GM12878 (cell line): ENCODE results near the gene ZNF146. TPM values are rescaled to one million over a fixed set of nuclear protein-coding genes. Genes with fewer than 3 reads are reported as not detected.

Experiments used
- ATAC-seq: fragments of 200-7000 bp; cut with Tn5 transposase; 3 replicates; pipeline ENCODE4 v1.9.1; 2020; ENCODE audit warnings: mild to moderate bottlenecking, moderate library complexity
- BruUV-seq: library from RNA; stranded (reverse); fragments of 400-500 nt; replicated peaks from 2 replicates; lab custom pipeline; 2021; lab: Mats Ljungman, UMichigan
- CTCF ChIA-PET: fragments of 300-600 bp; sonication (Branson Sonifier 250); formaldehyde crosslinking; extraction: SDS; loops from one replicate; lab custom pipeline; 2021; ENCODE audit warnings: inconsistent platforms; lab: Yijun Ruan, JAX
- POLR2A ChIA-PET: fragments of 350-600 bp; formaldehyde crosslinking; extraction: SDS; loops from one replicate; lab custom pipeline; 2021; ENCODE audit warnings: inconsistent platforms; lab: Charles Lee
- RAD21 ChIA-PET: fragments of 300-600 bp; sonication (Branson Sonifier 250); formaldehyde crosslinking; loops from one replicate; lab custom pipeline; 2023; ENCODE audit warnings: antibody characterized with exemption; ENCODE audit not compliant: unreplicated experiment; lab: Charles Lee
- SMC1A ChIA-PET: fragments of 300-600 bp; sonication (Branson Sonifier 250); formaldehyde crosslinking; loops from one replicate; lab custom pipeline; 2023; ENCODE audit not compliant: unreplicated experiment, uncharacterized antibody; lab: Charles Lee
- DNase-seq: peaks from one replicate; pipeline ENCODE4 v3.0.0-alpha.2; 2011; ENCODE audit warnings: low read depth, low spot score
- FAIRE-seq: peaks from 3 replicates; lab custom pipeline; 2011; peaks lifted over from hg19 to GRCh38; lab: Jason Lieb, UNC
- H2AFZ ChIP-seq: 2 replicates; pipeline ENCODE4 v1.6.0; 2011; ENCODE audit warnings: low read depth, low read length, control low read depth; ENCODE audit not compliant: control insufficient read depth
- H3K27ac ChIP-seq: 2 replicates; pipeline ENCODE4 v1.5.1; 2011; ENCODE audit warnings: control low read depth; ENCODE audit not compliant: control insufficient read depth, insufficient read depth
- H3K27me3 ChIP-seq, 2 experiments: replicated peaks in 1 of 2; 2 replicates each; pipeline versions ENCODE4 v1.6.0 to v1.6.1; 2011; ENCODE audit warnings: low read length in 1 of 2; ENCODE audit not compliant: control insufficient read depth in 2 of 2, insufficient read depth in 2 of 2
- H3K36me3 ChIP-seq, 2 experiments: 2 replicates each; pipeline ENCODE4 v1.5.1; 2011; ENCODE audit warnings: low read length in 1 of 2; ENCODE audit not compliant: control insufficient read depth in 2 of 2, insufficient read depth in 2 of 2
- H3K4me1 ChIP-seq: 2 replicates; pipeline ENCODE4 v1.6.1; 2011; ENCODE audit warnings: mild to moderate bottlenecking, low read length, moderate library complexity, mixed read lengths; ENCODE audit not compliant: control insufficient read depth, insufficient read depth
- H3K4me2 ChIP-seq: 2 replicates; pipeline ENCODE4 v1.6.0; 2011; ENCODE audit warnings: control low read depth; ENCODE audit not compliant: control insufficient read depth, insufficient read depth
- H3K4me3 ChIP-seq: fragments of 200-600 bp; sonication (generic); 2 replicates; pipeline ENCODE4 v1.5.1; 2016
- H3K79me2 ChIP-seq: 2 replicates; pipeline ENCODE4 v1.6.0; 2011; ENCODE audit warnings: low read length; ENCODE audit not compliant: control insufficient read depth, insufficient read depth
- H3K9ac ChIP-seq: 2 replicates; pipeline ENCODE4 v1.8.0; 2011; ENCODE audit warnings: low read length, control low read depth, mixed read lengths; ENCODE audit not compliant: control insufficient read depth, insufficient read depth
- H3K9me3 ChIP-seq: replicated peaks from 3 replicates; pipeline ENCODE4 v1.5.1; 2011; ENCODE audit warnings: mild to moderate bottlenecking, low read length; ENCODE audit not compliant: control insufficient read depth, insufficient read depth
- H4K20me1 ChIP-seq: 2 replicates; pipeline ENCODE4 v1.6.0; 2011; ENCODE audit not compliant: control insufficient read depth, insufficient read depth
- DPF2 ChIP-seq: fragments of 450-650 bp; IDR thresholded peaks from 2 replicates; pipeline ENCODE4 v1.6.1; 2017; ENCODE audit warnings: mild to moderate bottlenecking
- FOXK2 ChIP-seq: fragments of 450-650 bp; IDR thresholded peaks from 2 replicates; pipeline ENCODE4 v1.6.1; 2017; ENCODE audit warnings: mild to moderate bottlenecking, moderate library complexity
- HCFC1 ChIP-seq: fragments of 150-350 bp; IDR thresholded peaks from 2 replicates; pipeline ENCODE4 v1.6.1; 2014; ENCODE audit warnings: low read length
- JUNB ChIP-seq: IDR thresholded peaks from 2 replicates; pipeline ENCODE4 v1.6.1; 2016; ENCODE audit warnings: antibody characterized with exemption, mild to moderate bottlenecking
- NBN ChIP-seq: fragments of 450-650 bp; IDR thresholded peaks from 2 replicates; pipeline ENCODE4 v1.6.1; 2016
- NR2C1 ChIP-seq: fragments of 450-650 bp; IDR thresholded peaks from 2 replicates; pipeline ENCODE4 v1.6.1; 2017; ENCODE audit warnings: antibody characterized with exemption, mild to moderate bottlenecking, moderate library complexity
- SMC3 ChIP-seq: IDR thresholded peaks from 2 replicates; pipeline ENCODE4 v1.6.1; 2011; ENCODE audit warnings: low read length, improper control_type of control experiment, borderline replicate concordance
- SPI1 ChIP-seq: IDR thresholded peaks from 2 replicates; pipeline ENCODE4 v1.6.1; 2011; ENCODE audit warnings: low read depth, mild to moderate bottlenecking, low read length, moderate library complexity, borderline replicate concordance; ENCODE audit not compliant: insufficient read depth
- STAT3 ChIP-seq: IDR thresholded peaks from 2 replicates; pipeline ENCODE4 v1.6.1; 2011; ENCODE audit warnings: low read depth, low read length, improper control_type of control experiment
- TAF1 ChIP-seq: IDR thresholded peaks from 2 replicates; pipeline ENCODE4 v1.6.1; 2011; ENCODE audit warnings: mild to moderate bottlenecking, low read depth, low read length, borderline replicate concordance
- YY1 ChIP-seq: IDR thresholded peaks from 2 replicates; pipeline ENCODE4 v1.6.1; 2011; ENCODE audit warnings: low read depth, mild to moderate bottlenecking, low read length
- WGBS: methylation state at CpG from one replicate; pipeline ENCODE4 v1.1.6; 2016; ENCODE audit warnings: low lambda C conversion rate; ENCODE audit not compliant: insufficient replicate concordance, insufficient coverage; ENCODE audit errors: missing lambda C conversion rate; 5-methylcytosine and 5-hydroxymethylcytosine counted together
- in situ Hi-C: fragments of 300-500 bp; cut with MboI; formaldehyde crosslinking; loops from 9 replicates; pipeline ENCODE4 v1.14.3; 2018; ENCODE audit warnings: mixed read lengths
- intact Hi-C: fragments of 100-400 bp; cut with micrococcal nuclease; formaldehyde crosslinking; loops from one replicate; pipeline ENCODE4 v1.14.2; 2022; ENCODE audit not compliant: unreplicated experiment
- polyA plus RNA-seq, 11 experiments: library from polyadenylated mRNA; depleted of rRNA in 4 of 11; unstranded in 6 of 11; stranded (reverse) in 5 of 11; fragments of >200 nt; fragmentation: Nextera tagmentation in 4 of 11; fragmentation: Illumina TruSeq in 1 of 11; extraction: Ambion mirVana in 4 of 11; extraction: Trizol in 1 of 11; gene quantifications; 1 replicate in 1 of 11; 2 replicates in 10 of 11; pipeline versions ENCODE4 v1.2.1 to v1.2.3, GENCODE V29; 2011 to 2016; ENCODE audit warnings: inconsistent platforms in 2 of 11, missing spikeins in 2 of 11, low read depth in 1 of 11
- total RNA-seq, 4 experiments: library from RNA; depleted of rRNA in 3 of 4; stranded (reverse); fragments of >200 nt in 3 of 4; fragmentation: Illumina TruSeq in 1 of 4; extraction: Trizol in 1 of 4; gene quantifications; 2 replicates each; pipeline versions ENCODE4 v1.2.1 to v1.2.3, GENCODE V29; 2013 to 2021
- TF ChIP-seq, protein P1 (sequence below): fragments of 450-650 bp; IDR thresholded peaks from 2 replicates; pipeline ENCODE4 v1.6.1; 2017; ENCODE audit warnings: mild to moderate bottlenecking
- TF ChIP-seq, protein P2 (sequence below): IDR thresholded peaks from 2 replicates; pipeline ENCODE4 v1.6.1; 2012; ENCODE audit warnings: low read length, inconsistent platforms

ZNF146 gene
- total and polyA plus RNA-seq, 10 of the 15 experiments (the other 5 are each of a cell fraction or from before 2014, with no cell fraction given) = 20.0 to 115 (median 71.2) TPM

DNA sequence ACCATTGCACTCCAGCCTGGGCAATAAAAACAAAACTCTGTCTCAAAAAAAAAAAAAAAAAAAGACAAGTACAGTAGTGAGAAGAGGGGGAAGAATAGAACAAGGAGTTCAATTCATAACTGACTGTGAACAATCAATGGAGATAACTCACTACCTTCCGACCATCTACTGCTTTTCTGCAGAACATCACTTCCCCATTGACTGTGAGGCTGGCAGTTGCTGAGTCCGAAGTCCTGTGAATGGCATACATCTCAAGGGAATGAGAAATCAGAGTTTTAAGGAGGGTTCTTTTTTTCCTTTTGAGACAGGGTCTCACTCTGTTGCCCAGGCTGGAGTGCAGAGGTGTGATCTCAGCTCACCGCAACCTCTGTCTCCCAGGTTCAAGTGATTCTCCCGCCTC lies 11.6 kb upstream of the ZNF146 start:
- intact Hi-C loops = no loop called here
- WGBS = 38% methylated on average over 4 of the region's 4 CpGs
- ChIA-PET RAD21 (interaction anchor here (1.0 kb wide), 1 partner anchor 11 kb away, joined by 5 read pairs; the partner anchor contains the start of genes ZNF146 and ZNF565), POLR2A (interaction anchor here (0.7 kb wide), 1 partner anchor 489 kb away, joined by 3 read pairs; no protein-coding TSS in a partner anchor), CTCF (no interaction called here), SMC1A (interaction anchor here (0.7 to 1.1 kb wide), 2 partner anchors 12 to 32 kb away, joined by 3 to 4 read pairs; partner anchors contain the start of genes ZNF146 and ZNF565)
- TF ChIP-seq SMC3 (no peak), SPI1 (peak; percentile 29; the same call in 1 of the 2 replicates), STAT3 (no peak)
- no peaks in the 10 kb centered on the region for H3K79me2 ChIP-seq
- H3K9me3 ChIP-seq = no peaks in the 10 kb centered on the region
- ATAC-seq = peak; percentile 36
- DNase-seq = no peak
- no peak overlapping the region; the same call in 1 of the 2 replicates for H2AFZ ChIP-seq
- no peak overlapping the region; the same call in 1 of the 2 replicates for H3K4me3 ChIP-seq
- BruUV-seq = no TSS peak
- H3K4me1 ChIP-seq = peaks cover 17% of the 10 kb centered on the region
- H4K20me1 ChIP-seq = no peaks in the 10 kb centered on the region
- no peaks in the 10 kb centered on the region for H3K36me3 ChIP-seq
- H3K27me3 ChIP-seq = no peaks in the 10 kb centered on the region
- H3K27ac ChIP-seq = no peak overlapping the region
- FAIRE-seq = no peak
- no peak overlapping the region for H3K4me2 ChIP-seq
- no peak overlapping the region for H3K9ac ChIP-seq
- in situ Hi-C loops = no loop called here

DNA sequence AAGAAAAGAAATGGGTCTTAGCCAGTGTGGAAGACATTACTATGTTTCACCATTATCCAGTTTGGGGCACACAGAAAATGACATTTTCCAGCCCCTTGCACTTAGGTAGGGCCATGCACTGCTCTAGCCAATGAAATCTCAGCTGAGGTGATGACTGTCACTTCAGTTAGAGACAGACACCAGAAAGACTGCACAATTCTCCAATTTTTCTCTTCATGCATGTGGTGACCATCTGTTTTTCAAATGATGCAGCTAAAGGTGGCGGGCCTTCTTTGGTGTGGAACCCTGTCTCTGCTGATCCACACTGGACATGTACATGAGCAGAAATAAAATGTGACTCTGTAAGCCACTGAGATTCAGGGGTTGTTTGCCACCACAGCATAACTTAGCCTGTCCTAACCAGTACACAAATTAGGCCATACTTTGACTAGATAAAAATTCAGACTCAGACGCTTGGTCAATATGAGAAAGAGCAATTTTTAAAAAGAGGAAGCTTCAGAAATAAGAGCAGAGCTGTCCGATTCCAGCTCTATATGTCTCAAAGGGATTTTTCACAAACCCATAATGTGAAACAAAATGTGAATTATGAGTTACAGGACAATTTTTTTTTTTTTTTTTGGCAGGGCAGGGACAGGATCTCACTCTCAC lies 7.2 kb upstream of the ZNF146 start:
- RAD21 ChIA-PET = interaction anchor here (0.7 to 1.0 kb wide), 2 partner anchors 80 to 282 kb away, joined by 3 read pairs; partner anchors contain the start of gene ZNF566
- SMC1A ChIA-PET = interaction anchor here (0.8 to 1.4 kb wide), 5 partner anchors 11 to 333 kb away, joined by 3 to 7 read pairs (median 3); no protein-coding TSS in a partner anchor
- 4% methylated on average over 3 of the region's 3 CpGs for WGBS
- POLR2A ChIA-PET = interaction anchor here (0.6 to 1.2 kb wide), 2 partner anchors 24 to 79 kb away, joined by 3 read pairs; no protein-coding TSS in a partner anchor
- no peaks in the 10 kb centered on the region for H3K79me2 ChIP-seq
- CTCF ChIA-PET = interaction anchor here (0.8 to 1.4 kb wide), 2 partner anchors 27 to 80 kb away, joined by 3 to 5 read pairs; no protein-coding TSS in a partner anchor
- H3K4me3 ChIP-seq = no peak overlapping the region
- peak; percentile 93 for ATAC-seq
- intact Hi-C loops (no loop called here), in situ Hi-C loops (no loop called here)
- peak overlapping the region; percentile 16 for H3K27ac ChIP-seq
- FAIRE-seq = no peak
- peaks cover 17% of the 10 kb centered on the region for H3K4me1 ChIP-seq
- H2AFZ ChIP-seq = peak overlapping the region; percentile 5
- H3K4me2 ChIP-seq = peak overlapping the region; percentile 57
- no peaks in the 10 kb centered on the region for H3K36me3 ChIP-seq
- H4K20me1 ChIP-seq = no peaks in the 10 kb centered on the region
- no peaks in the 10 kb centered on the region for H3K9me3 ChIP-seq
- no peaks in the 10 kb centered on the region for H3K27me3 ChIP-seq
- 0 out of 2 replicates have a peak overlapping the region, but pooled peaks have one; percentile 13 for H3K9ac ChIP-seq
- no TSS peak for BruUV-seq
- peak; percentile 66 for DNase-seq
- TF ChIP-seq DPF2 (peak; percentile 49; the same call in 1 of the 2 replicates), NBN (0 out of 2 replicates have a peak, but pooled peaks have one; percentile 26), FOXK2 (no peak), JUNB (peak; percentile 79), YY1 (no peak), HCFC1 (no peak), TAF1 (no peak), NR2C1 (no peak)
- TF ChIP-seq, protein P1, sequence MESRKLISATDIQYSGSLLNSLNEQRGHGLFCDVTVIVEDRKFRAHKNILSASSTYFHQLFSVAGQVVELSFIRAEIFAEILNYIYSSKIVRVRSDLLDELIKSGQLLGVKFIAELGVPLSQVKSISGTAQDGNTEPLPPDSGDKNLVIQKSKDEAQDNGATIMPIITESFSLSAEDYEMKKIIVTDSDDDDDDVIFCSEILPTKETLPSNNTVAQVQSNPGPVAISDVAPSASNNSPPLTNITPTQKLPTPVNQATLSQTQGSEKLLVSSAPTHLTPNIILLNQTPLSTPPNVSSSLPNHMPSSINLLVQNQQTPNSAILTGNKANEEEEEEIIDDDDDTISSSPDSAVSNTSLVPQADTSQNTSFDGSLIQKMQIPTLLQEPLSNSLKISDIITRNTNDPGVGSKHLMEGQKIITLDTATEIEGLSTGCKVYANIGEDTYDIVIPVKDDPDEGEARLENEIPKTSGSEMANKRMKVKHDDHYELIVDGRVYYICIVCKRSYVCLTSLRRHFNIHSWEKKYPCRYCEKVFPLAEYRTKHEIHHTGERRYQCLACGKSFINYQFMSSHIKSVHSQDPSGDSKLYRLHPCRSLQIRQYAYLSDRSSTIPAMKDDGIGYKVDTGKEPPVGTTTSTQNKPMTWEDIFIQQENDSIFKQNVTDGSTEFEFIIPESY = no peak
- TF ChIP-seq, protein P2, sequence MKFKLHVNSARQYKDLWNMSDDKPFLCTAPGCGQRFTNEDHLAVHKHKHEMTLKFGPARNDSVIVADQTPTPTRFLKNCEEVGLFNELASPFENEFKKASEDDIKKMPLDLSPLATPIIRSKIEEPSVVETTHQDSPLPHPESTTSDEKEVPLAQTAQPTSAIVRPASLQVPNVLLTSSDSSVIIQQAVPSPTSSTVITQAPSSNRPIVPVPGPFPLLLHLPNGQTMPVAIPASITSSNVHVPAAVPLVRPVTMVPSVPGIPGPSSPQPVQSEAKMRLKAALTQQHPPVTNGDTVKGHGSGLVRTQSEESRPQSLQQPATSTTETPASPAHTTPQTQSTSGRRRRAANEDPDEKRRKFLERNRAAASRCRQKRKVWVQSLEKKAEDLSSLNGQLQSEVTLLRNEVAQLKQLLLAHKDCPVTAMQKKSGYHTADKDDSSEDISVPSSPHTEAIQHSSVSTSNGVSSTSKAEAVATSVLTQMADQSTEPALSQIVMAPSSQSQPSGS = 0 out of 2 replicates have a peak, but pooled peaks have one; percentile 47
